GM18870 (cell line): ENCODE data around the gene LMAN2.
A peak's percentile ranks its signal among the peaks of the same experiment; 100 is the strongest.

Source experiments
- ATAC-seq: cut with Tn5 transposase; IDR thresholded peaks from one replicate; pipeline ENCODE4 v1.9.1; 2021; ENCODE audit warnings: moderate library complexity; ENCODE audit not compliant: unreplicated experiment

LMAN2 gene

DNA sequence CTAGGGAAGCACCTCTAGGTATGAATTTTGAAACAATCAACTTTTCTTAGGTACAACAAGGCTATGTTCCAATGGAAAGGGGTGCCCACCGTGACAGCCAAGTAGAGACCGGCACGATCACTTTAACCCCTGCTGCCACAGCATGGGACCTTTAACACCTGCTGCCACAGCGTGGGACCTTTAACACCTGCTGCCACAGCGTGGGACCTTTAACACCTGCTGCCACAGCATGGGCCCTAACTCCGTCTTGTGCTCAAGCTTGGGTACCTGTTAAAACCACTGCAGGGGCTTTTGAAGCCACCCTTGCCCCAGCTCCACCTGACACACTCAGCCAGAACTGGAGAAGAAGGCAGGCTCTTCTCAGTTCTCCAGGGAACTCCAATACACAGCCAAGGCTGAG is 21.6 kb downstream of the LMAN2 start:
- ATAC-seq, result no peak

DNA sequence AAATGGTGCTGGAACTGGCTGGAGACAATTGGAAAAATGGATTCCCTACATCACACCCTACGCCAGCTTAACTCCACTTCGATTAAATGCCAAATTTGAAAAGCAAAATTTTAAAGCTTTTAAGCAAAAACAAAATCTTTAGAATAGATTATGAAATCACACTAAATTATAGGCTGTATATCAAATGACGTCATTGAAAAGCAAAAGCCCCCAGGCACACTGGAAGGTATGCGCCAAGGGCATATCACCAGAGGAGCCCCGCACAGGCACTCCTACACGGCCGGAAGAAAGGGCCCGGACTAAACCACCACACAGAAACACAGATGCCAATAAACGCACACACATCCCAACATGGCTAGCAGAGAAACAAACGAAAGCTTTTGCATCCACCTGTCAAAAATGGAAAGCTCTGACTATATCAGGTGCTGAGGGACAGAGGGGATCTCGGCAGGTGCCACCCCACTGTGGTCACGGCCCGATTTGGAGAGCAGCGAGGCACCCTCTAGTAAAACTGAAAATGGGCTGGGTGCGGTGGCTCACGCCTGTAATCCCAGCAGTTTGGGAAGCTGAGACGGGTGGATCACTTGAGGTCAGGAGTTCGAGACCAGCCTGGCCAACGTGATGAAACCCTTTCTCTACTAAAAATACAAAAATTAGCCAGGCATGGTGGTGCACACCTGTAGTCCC is 22.8 kb downstream of the LMAN2 start:
- ATAC-seq, result no peak

DNA sequence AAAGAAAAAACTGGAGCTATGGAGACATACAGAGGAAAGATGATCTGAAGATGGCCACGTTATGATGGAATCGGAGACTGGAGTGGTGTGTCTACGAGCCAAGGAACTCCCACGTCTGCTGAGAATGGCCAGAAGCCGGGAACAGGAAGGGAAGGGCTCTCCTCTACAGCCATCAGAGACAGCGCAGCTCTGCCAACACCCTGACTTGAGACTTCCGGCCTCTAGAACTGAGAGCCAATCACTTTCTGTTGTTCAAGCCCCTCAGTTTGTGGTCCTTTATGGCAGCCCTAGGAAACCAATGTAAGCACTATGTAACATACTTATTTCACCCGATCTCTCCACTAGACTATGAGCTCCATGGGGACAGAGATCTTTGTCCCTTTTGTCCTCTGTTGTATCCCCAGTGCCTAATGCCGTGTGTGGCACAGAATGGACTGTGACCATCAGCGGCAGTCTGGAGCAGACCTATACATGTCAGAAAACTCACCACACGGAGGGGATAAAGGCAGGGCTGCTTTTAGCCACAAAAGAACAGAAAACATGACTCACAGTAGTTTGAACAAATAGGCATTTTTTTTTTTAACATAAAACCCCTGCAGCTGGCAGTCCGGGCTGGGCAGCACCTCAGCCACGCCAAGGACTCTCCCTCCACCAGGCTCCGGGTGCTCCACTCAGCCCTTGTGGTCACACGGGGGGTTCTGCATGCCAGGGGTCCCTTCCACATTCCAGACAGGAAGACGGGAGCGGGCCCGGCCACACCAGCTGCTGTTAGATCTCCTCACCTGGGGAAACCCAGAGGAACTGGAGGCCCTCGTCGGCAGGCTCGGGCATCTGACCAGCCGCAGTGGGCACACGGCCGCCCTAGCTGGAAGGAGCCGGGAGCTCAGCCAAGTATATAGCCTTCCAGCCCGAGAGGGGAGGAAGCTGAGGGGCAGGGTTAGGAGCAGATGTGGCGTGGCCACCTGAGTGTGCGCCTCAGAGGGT is 23.6 kb downstream of the LMAN2 start:
- ATAC-seq, result no peak

GRCh38 chr5:177325868-177326381 is 25.5 kb downstream of the LMAN2 start:
- no peak for ATAC-seq

GRCh38 chr5:177320879-177321278 is 30.6 kb downstream of the LMAN2 start:
- ATAC-seq, result no peak

- ATAC-seq, result no peak
Measured at GRCh38 chr5:177319913-177320588, 31.4 kb downstream of the LMAN2 start.

DNA sequence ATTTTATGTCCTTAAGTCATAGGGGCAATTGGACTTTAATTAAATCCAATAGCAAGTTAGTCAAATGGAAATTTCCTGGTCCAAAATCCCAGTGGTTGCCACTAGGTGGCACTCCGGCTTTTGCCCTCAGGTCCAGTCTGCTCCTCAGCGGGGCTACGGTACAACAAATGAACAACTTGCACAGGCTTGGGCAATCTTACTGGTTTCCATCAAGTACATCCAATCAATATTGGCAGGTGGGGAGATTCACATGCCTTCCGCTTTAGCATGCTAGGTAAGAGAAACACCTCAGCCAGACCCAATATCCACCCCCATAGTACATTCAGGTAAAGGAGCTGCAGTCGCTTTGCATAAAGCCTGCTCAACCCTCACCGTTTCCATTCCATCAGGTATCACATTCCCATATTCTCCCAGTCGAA is 33.5 kb downstream of the LMAN2 start:
- ATAC-seq, result no peak

- ATAC-seq, result no peak
Measured at GRCh38 chr5:177316005-177316404, 35.5 kb downstream of the LMAN2 start.

GRCh38 chr5:177315411-177315810 is 36.1 kb downstream of the LMAN2 start:
- no peak for ATAC-seq

GRCh38 chr5:177314376-177315342 is 36.8 kb downstream of the LMAN2 start:
- no peak for ATAC-seq

DNA sequence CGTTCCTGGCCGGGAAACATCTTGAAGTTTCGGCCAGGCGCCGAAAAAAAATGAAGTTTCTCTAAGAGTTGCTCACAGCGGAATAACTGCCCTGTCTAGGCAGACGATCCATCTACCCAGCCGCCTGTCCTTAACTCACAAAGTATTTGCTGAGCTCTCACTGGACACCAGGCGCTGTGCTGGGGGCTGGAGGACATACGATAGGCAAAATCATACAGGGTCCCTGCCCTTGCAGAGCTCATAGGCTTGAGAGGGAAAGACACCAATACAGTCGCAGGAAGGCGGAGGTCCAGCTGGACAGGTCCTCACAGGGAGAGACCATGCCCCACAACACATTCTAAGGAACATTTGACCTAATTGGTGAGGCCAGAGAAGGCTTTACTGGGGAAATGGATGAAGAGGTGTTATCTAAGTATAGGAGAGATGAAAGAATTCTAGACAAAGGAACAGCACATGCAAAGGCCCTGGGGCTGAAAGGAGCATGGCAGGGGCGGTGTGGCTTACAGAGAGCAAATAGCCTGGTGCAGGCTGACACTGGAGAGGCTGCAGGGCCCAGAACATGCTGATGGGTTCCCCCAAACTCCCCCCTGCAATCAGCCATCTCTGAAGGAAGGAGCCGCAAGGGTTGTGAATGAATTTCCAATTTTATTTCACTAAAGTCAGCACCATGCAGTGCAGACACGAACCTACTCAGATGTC is 37.8 kb downstream of the LMAN2 start:
- ATAC-seq, result no peak

DNA sequence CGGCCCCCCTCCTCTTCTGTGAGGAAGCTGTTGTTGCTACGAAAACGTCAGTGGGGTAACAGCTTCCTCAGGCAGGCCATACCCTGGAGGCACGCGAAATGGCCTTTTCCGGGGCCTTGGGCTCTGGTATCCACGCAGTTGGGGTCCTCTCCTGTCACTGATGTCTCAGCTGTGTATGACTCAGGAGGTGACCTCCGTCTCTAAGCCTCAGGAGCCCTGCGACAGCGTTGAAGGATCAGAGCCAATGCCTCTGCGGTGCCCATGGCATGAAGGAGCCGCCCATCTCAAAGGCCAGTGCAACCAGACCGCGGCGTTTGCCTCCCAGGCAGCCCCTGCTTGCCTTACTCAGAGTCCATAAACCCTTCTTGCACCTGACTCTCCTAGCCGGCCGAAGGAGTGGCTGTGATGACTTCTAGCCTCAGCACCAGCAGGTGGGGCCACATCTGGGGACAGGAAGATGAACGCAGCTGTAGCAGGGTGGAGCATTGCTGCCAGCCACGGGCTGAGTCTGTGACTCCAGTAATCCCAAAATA is 38.8 kb downstream of the LMAN2 start:
- ATAC-seq, result peak; percentile 20

DNA sequence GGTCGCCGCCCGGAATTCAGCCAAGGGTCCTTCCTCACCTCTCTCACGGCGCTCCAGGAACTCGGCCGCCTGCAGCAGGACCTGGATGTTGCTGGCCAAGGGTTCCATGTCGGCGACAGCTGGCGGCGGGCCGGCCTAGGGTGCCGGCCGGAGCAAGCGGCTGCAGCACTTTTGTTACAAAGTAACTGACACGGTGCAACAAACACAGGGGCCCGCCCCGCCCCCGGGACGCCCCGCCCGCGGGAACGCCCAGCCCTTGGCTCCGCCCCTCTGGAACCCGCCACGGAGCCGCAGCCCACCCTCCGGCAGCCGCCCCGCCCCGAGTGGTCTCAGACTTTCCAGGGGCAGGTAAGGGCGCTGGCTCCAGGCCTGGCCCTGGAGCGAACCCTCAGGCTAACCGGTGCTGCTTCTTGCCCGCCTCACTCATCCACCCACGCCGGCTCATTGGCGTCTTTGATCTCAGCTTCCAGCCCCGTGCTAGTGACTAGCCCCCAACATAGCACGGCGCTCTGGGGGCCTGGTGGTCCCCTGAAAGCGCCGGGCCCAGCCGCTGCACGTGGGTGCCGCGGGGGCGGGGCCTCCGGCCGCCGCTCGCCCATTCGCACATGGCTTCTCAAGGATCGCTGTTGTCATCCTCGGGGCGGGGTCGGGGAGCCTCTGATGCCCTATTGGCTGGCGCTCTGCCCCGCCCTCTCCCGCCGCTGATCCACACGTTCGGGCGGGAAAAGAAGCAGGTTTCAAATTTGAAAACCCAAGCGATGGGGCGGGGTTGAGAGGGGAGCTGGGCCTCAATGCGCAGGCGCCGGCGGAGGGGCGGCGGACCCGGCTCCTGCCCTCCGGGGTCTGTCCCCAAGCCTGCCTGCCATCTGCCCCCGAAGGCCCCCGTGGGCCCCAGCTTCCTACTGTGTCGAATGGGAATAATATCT is 39.5 kb downstream of the LMAN2 start, which contains the start of gene MXD3:
Gene MXD3 (minus strand): TSS at position 176 of the 926 bp plus-strand sequence. CDS start 68 bp downstream, at position 108.
- peak; percentile 44 for ATAC-seq

- ATAC-seq, result no peak
Measured at GRCh38 chr5:177311392-177311722, 40.1 kb downstream of the LMAN2 start.

- no peak for ATAC-seq
Measured at GRCh38 chr5:177310757-177311391, 40.6 kb downstream of the LMAN2 start.

DNA sequence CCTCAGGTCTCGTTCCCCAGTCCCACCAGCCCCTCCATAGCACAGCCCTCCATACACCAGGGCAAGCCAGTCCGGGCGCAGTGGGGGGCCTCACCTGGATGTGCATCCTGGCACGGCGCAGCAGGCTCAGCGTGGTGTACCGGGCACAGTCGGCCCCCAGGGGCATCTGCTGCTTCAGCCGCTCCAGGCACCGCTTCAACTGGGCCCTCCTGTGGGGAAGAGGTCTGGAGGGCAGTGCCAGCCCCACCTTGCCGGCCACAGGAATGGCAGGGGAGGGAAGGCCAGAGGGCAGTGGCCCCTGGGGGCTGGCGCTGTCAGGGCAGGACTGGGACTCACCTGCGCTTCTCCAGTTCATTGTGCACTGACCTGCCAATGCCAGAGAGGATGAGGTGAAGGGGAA is 41.1 kb downstream of the LMAN2 start:
- no peak for ATAC-seq

- ATAC-seq, result no peak
Measured at GRCh38 chr5:177309351-177310191, 41.9 kb downstream of the LMAN2 start.
